HFFc6 (cell line): ENCODE measurements around the gene COLEC11. TPM values are rescaled to one million over a fixed set of nuclear protein-coding genes. Genes with fewer than 3 reads are reported as not detected.
"Not testable (repeated sequence)": the region's sequence is repeated elsewhere in the genome, so short reads cannot be mapped to it uniquely, and the experiment has no call there.

ENCODE experiments used
- DNase-seq: peaks from one replicate; pipeline ENCODE4 v3.0.0-alpha.2; 2018
- H3K27ac Mint-ChIP-seq: 2 replicates; pipeline ENCODE4 v1.8.0; 2020; ENCODE audit warnings: mild to moderate bottlenecking, mixed read lengths
- H3K27me3 Mint-ChIP-seq: 2 replicates; pipeline ENCODE4 v1.8.0; 2021; ENCODE audit warnings: mild to moderate bottlenecking, moderate library complexity, mixed read lengths; ENCODE audit not compliant: insufficient read depth
- H3K36me3 Mint-ChIP-seq: 2 replicates; pipeline ENCODE4 v1.8.0; 2021; ENCODE audit warnings: low read depth, mixed read lengths
- H3K4me1 Mint-ChIP-seq: 2 replicates; pipeline ENCODE4 v1.8.0; 2020; ENCODE audit warnings: low read depth, mixed read lengths
- H3K4me3 Mint-ChIP-seq: 2 replicates; pipeline ENCODE4 v1.8.0; 2020; ENCODE audit warnings: mild to moderate bottlenecking, moderate library complexity, mixed read lengths
- H3K9me3 Mint-ChIP-seq: 2 replicates; pipeline ENCODE4 v1.8.0; 2020; ENCODE audit warnings: mild to moderate bottlenecking, mixed read lengths
- CTCF ChIP-seq: fragments of 200-600 bp; sonication (generic); IDR thresholded peaks from 2 replicates; pipeline ENCODE4 v1.5.0; 2021; ENCODE audit warnings: antibody characterized with exemption, mild to moderate bottlenecking
- total RNA-seq, 6 experiments: library from RNA; stranded (reverse); fragmentation: NEBNext Ultra II Directional; extraction: Animal tissue kit (Norgen Biotek cat#: 25700); gene quantifications; 2 replicates in 1 of 6; 3 replicates in 5 of 6; pipeline ENCODE4 v1.2.3, GENCODE V29; 2021

Gene COLEC11
- total RNA-seq, 6 experiments from 2014 or later = not detected

GRCh38 chr2:3572620-3573019 is 22.3 kb upstream of the COLEC11 start:
- DNase-seq = no peak
- no peak for TF ChIP-seq CTCF
- H3K27me3 Mint-ChIP-seq = no peaks in the 10 kb centered on the region
- H3K27ac Mint-ChIP-seq = no peak overlapping the region
- peaks cover 21% of the 10 kb centered on the region for H3K36me3 Mint-ChIP-seq
- H3K9me3 Mint-ChIP-seq = peaks cover 7% of the 10 kb centered on the region; the same call in 1 of the 2 replicates
- H3K4me1 Mint-ChIP-seq = peaks cover 18% of the 10 kb centered on the region
- no peak overlapping the region for H3K4me3 Mint-ChIP-seq

- H3K9me3 Mint-ChIP-seq = peaks cover 7% of the 10 kb centered on the region; the same call in 1 of the 2 replicates
- no peaks in the 10 kb centered on the region for H3K27me3 Mint-ChIP-seq
- peaks cover 34% of the 10 kb centered on the region for H3K4me1 Mint-ChIP-seq
- no peak for TF ChIP-seq CTCF
- no peak for DNase-seq
- H3K36me3 Mint-ChIP-seq = peaks cover 34% of the 10 kb centered on the region
- H3K4me3 Mint-ChIP-seq = peak overlapping the region; percentile 96; the same call in 1 of the 2 replicates
- H3K27ac Mint-ChIP-seq = no peak overlapping the region
These were observed 20.8 kb upstream of the COLEC11 start for GRCh38 chr2:3574155-3574554.

- H3K27me3 Mint-ChIP-seq = peaks cover 1% of the 10 kb centered on the region; the same call in 1 of the 2 replicates
- H3K9me3 Mint-ChIP-seq = peaks cover 7% of the 10 kb centered on the region; the same call in 1 of the 2 replicates
- peak overlapping the region; percentile 96 for H3K4me3 Mint-ChIP-seq
- peaks cover 40% of the 10 kb centered on the region for H3K4me1 Mint-ChIP-seq
- no peak for TF ChIP-seq CTCF
- H3K36me3 Mint-ChIP-seq = peaks cover 47% of the 10 kb centered on the region
- no peak for DNase-seq
- H3K27ac Mint-ChIP-seq = peak overlapping the region; percentile 93
These were observed 19.2 kb upstream of the COLEC11 start for GRCh38 chr2:3575534-3576262.

DNA sequence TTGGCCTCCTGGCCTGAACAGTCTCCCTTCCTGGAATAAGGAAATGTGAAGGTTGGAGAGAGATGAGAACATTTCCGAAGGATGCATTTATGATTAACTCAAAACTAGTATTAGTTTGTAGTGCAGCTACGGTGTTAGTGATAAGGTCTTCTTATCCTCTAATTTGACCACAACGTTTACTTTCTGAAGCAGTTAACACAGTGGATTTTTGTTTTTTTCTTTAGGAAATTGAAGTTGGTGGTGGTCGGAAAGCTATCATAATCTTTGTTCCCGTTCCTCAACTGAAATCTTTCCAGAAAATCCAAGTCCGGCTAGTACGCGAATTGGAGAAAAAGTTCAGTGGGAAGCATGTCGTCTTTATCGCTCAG is 18.7 kb upstream of the COLEC11 start:
- H3K4me3 Mint-ChIP-seq = peak overlapping the region; percentile 96
- H3K27ac Mint-ChIP-seq = peak overlapping the region; percentile 93
- H3K36me3 Mint-ChIP-seq = peaks cover 48% of the 10 kb centered on the region
- H3K4me1 Mint-ChIP-seq = peaks cover 40% of the 10 kb centered on the region
- not testable (repeated sequence) for H3K27me3 Mint-ChIP-seq, H3K9me3 Mint-ChIP-seq, DNase-seq

GRCh38 chr2:3578987-3579386 is 15.9 kb upstream of the COLEC11 start:
- DNase-seq = no peak
- H3K27me3 Mint-ChIP-seq = peaks cover 3% of the 10 kb centered on the region; the same call in 1 of the 2 replicates
- H3K9me3 Mint-ChIP-seq = peaks cover 7% of the 10 kb centered on the region; the same call in 1 of the 2 replicates
- TF ChIP-seq CTCF = no peak
- H3K27ac Mint-ChIP-seq = peak overlapping the region; percentile 57
- peaks cover 51% of the 10 kb centered on the region for H3K4me1 Mint-ChIP-seq
- peak overlapping the region; percentile 96 for H3K4me3 Mint-ChIP-seq
- H3K36me3 Mint-ChIP-seq = peaks cover 59% of the 10 kb centered on the region

DNA sequence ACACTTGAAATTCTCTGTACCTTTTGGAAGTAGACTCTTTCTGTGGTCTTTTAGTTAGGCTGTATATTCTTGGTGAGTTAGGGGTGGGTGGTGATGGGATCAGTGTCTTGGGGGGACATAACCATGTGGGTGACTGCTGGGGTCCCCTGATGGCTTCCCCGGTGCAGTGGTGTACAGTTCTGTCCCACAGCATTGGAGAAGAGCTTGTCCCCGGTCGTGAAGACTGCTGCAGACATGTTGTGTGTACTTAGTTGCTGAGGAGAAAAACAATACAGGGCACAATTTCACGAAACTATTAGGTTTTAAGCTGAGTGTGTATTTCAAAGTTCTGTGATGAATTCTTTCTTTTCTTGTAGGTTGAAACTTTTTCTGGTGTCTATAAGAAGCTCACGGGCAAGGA is 14.5 kb upstream of the COLEC11 start:
- H3K4me3 Mint-ChIP-seq = no peak overlapping the region; the same call in 1 of the 2 replicates
- peaks cover 7% of the 10 kb centered on the region; the same call in 1 of the 2 replicates for H3K9me3 Mint-ChIP-seq
- H3K4me1 Mint-ChIP-seq = peaks cover 65% of the 10 kb centered on the region
- H3K27ac Mint-ChIP-seq = no peak overlapping the region; the same call in 1 of the 2 replicates
- DNase-seq = no peak
- TF ChIP-seq CTCF = no peak
- H3K36me3 Mint-ChIP-seq = peaks cover 59% of the 10 kb centered on the region
- peaks cover 3% of the 10 kb centered on the region; the same call in 1 of the 2 replicates for H3K27me3 Mint-ChIP-seq
